AML-193 (cell line): ENCODE measurements around the gene DYNC2I2.
A peak's percentile ranks its signal among the peaks of the same experiment; 100 is the strongest.
"Not testable (repeated sequence)": the region's sequence is repeated elsewhere in the genome, so short reads cannot be mapped to it uniquely, and the experiment has no call there.

Experiments
- DNase-seq, 2 experiments: peaks; one replicate each; lab custom pipeline; 2025; lab: John Stamatoyannopoulos, UW

The DYNC2I2 gene

GRCh38 chr9:128656416-128657343 is at the start of gene DYNC2I2:
Gene DYNC2I2 (minus strand): TSS chr9:128656847. CDS start chr9:128656726, 121 bp downstream.
- peak; percentile 76 to 79 for DNase-seq

- no peak for DNase-seq
Observed at GRCh38 chr9:128706045-128706444, 49.4 kb upstream of the DYNC2I2 start.

- no peak for DNase-seq
Observed at GRCh38 chr9:128705051-128705965, 48.7 kb upstream of the DYNC2I2 start.

GRCh38 chr9:128704356-128704670 is 47.7 kb upstream of the DYNC2I2 start:
- DNase-seq = no peak

- no peak for DNase-seq
Observed at GRCh38 chr9:128703616-128704355, 47.1 kb upstream of the DYNC2I2 start.

- DNase-seq = no peak
Observed at GRCh38 chr9:128702949-128703615, 46.4 kb upstream of the DYNC2I2 start.

GRCh38 chr9:128702445-128702948 is 45.9 kb upstream of the DYNC2I2 start, which contains the start of gene PKN3:
Gene PKN3 (plus strand): TSS chr9:128702503. CDS start chr9:128702916, 413 bp downstream.
- DNase-seq = peak; percentile 68 to 81

- no peak for DNase-seq
Observed at GRCh38 chr9:128701227-128701854, 44.7 kb upstream of the DYNC2I2 start.

- not testable (repeated sequence) for DNase-seq
Observed at GRCh38 chr9:128699096-128699795, 42.6 kb upstream of the DYNC2I2 start.

- no peak for DNase-seq
Observed at GRCh38 chr9:128696923-128697707, 40.5 kb upstream of the DYNC2I2 start.

GRCh38 chr9:128694344-128694743 is 37.7 kb upstream of the DYNC2I2 start:
- no peak for DNase-seq

- DNase-seq = not testable (repeated sequence)
Observed at GRCh38 chr9:128693738-128694137, 37.1 kb upstream of the DYNC2I2 start.

GRCh38 chr9:128690684-128691034 is 34.0 kb upstream of the DYNC2I2 start:
- no peak for DNase-seq

- peak in 1 of 2 experiments; percentile 22 for DNase-seq
Observed at GRCh38 chr9:128689820-128690683, 33.4 kb upstream of the DYNC2I2 start.

- peak in 1 of 2 experiments; percentile 53 for DNase-seq
Observed at GRCh38 chr9:128689293-128689774, 32.7 kb upstream of the DYNC2I2 start.

- peak; percentile 87 for DNase-seq
Observed at GRCh38 chr9:128688501-128689292, 32.0 kb upstream of the DYNC2I2 start, which contains the start of gene SET. Gene SET (plus strand): TSS chr9:128689222. CDS start chr9:128689583, 361 bp downstream.

GRCh38 chr9:128687453-128687852 is 30.8 kb upstream of the DYNC2I2 start:
- no peak for DNase-seq
